ENCODE measurements around the gene C1orf87.

Gene C1orf87

DNA sequence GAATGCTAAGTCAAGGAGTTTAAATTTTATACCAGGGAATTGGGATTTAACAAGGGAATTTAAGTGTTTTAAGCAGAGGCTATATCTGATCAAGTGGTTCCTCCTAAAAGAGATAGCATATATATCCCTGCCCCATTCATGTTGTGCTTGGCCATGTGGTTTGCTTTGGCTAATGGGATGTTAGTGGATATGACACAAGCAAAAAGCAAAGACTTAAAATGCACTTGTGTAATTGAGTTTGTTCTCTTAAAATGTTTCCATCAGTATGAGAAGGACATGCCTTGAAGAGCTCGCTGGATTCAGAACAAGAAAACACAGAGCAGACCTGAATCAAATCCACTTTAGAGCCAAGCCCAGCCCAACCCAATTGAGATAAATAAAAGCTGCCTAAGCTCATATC is 22.4 kb downstream of the C1orf87 start:
- no peak overlapping the region for H3K4me3 ChIP-seq (ENCODE audit: low read depth, low read length)
- no peak for DNase-seq (ENCODE audit: low read depth)
- TF ChIP-seq, protein P1, sequence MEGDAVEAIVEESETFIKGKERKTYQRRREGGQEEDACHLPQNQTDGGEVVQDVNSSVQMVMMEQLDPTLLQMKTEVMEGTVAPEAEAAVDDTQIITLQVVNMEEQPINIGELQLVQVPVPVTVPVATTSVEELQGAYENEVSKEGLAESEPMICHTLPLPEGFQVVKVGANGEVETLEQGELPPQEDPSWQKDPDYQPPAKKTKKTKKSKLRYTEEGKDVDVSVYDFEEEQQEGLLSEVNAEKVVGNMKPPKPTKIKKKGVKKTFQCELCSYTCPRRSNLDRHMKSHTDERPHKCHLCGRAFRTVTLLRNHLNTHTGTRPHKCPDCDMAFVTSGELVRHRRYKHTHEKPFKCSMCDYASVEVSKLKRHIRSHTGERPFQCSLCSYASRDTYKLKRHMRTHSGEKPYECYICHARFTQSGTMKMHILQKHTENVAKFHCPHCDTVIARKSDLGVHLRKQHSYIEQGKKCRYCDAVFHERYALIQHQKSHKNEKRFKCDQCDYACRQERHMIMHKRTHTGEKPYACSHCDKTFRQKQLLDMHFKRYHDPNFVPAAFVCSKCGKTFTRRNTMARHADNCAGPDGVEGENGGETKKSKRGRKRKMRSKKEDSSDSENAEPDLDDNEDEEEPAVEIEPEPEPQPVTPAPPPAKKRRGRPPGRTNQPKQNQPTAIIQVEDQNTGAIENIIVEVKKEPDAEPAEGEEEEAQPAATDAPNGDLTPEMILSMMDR (IDR thresholded peaks at IDR 0.05; ENCODE audit: insufficient read depth, low read depth, low read length, missing control alignments): no peak

DNA sequence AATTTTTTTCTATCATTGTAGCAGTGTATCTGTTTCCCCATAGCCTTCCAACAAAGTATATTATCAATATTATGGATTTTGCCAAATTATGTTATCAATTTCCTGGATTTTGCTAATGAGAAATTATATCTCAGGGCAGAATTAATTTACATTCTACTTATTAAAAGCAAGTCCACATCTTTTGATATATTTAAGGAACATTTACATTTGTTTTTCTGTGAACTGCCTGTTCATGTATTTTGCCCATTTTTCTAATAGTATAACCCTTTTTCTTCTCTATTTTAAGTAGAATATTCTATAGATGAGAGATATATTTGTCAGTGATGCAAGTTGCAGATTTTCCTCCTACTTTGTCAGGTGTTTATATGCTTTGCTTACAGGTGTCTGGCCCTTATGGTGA is 24.4 kb downstream of the C1orf87 start:
- DNase-seq (ENCODE audit: low read depth): no peak
- H3K4me3 ChIP-seq (ENCODE audit: low read depth, low read length): no peak overlapping the region
- TF ChIP-seq, protein P1 (IDR thresholded peaks at IDR 0.05; ENCODE audit: insufficient read depth, low read depth, low read length, missing control alignments): no peak

DNA sequence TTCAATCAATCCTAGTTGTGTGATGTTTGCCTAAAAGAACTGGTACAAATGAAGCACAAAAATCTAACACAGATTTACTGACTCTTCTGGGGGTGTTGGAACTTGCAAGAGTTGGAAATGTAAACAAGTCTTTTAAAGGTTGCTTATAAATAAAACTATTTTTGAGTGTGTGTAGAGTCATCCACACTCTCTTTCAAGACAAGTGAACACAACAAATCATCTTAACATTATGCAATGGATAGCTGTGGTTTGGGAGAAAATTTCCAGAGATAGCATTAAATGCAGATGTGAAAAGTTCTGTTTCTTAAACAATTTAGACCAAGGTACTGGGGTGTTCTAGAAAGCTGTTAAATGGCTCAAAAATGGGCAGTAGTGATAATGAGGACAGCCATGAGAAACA is 28.7 kb downstream of the C1orf87 start:
- TF ChIP-seq, protein P1 (IDR thresholded peaks at IDR 0.05; ENCODE audit: insufficient read depth, low read depth, low read length, missing control alignments): no peak
- no peak for DNase-seq (ENCODE audit: low read depth)
- no peak overlapping the region for H3K4me3 ChIP-seq (ENCODE audit: low read depth, low read length)

DNA sequence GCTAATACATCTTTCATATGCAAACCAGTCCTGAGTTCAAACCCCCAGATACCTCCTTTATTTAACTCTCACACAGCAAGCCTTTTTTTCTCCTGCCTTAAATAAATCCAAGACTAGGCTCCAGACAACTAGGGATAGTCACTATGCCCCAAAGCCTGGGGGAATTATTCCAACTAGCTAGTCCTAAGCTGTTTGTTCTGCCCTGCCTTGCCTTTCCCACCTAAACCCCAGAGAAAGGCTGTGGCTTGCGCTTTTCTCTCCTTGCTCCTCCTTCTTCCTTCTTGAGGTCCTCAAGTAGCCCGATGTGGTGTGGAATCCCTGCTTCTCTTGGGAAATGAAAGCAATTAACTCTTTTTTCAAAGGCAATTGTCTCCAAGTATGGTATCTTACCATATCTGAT is 31.8 kb downstream of the C1orf87 start:
- TF ChIP-seq, protein P1 (IDR thresholded peaks at IDR 0.05; ENCODE audit: insufficient read depth, low read depth, low read length, missing control alignments): no peak
- H3K4me3 ChIP-seq (ENCODE audit: low read depth, low read length): no peak overlapping the region
- DNase-seq (ENCODE audit: low read depth): no peak

DNA sequence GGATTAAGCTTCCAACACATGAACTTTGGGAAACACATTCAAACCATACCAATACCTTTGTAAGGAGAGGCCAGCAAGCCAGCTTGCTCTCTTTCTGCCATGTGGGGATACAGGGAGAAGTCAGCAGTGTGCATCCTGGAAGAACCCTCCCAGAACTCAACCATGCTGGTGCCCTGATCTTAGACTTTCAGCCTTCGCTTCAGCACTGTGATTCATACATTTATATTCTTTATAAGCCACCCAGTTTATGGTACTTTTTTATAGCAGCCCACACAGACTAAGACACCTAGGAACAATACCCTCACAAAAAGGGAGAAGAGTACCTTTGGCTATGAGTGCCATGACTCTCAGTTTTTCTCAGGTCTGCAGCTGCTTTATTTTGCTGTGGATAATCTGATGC is 35.9 kb downstream of the C1orf87 start:
- DNase-seq (ENCODE audit: low read depth): no peak
- TF ChIP-seq, protein P1 (IDR thresholded peaks at IDR 0.05; ENCODE audit: insufficient read depth, low read depth, low read length, missing control alignments): no peak
- H3K4me3 ChIP-seq (ENCODE audit: low read depth, low read length): no peak overlapping the region

DNA sequence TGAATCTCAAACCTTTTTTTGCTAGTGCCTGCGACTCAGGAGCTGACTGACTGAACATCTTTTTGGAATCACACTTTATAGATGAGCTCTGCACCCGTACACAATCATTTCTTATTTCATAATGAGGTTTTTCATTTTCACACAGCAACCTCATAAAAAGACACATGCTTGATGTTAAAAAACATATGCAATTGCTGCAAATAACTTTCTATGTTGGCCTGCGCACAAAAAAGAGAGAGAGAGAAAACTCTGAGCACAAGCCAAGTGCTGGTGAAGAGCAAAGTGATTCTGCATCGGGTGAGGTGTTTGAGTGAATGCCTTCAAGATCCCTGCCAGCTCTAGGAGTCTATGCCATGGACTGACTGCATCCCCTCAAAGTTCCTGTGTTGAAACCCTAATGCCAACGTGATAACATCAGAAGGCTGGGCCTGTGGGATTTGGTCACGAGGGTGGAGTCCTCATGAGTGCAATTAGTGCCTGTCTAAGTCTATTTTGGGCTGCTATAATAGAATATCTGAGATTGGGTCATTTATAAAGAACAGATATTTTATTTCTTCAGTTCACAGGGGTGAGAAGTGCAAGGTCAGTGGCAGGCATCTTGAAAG is 36.6 kb downstream of the C1orf87 start:
- no peak for DNase-seq (ENCODE audit: low read depth)
- H3K4me3 ChIP-seq (ENCODE audit: low read depth, low read length): no peak overlapping the region
- TF ChIP-seq, protein P1 (IDR thresholded peaks at IDR 0.05; ENCODE audit: insufficient read depth, low read depth, low read length, missing control alignments): no peak

DNA sequence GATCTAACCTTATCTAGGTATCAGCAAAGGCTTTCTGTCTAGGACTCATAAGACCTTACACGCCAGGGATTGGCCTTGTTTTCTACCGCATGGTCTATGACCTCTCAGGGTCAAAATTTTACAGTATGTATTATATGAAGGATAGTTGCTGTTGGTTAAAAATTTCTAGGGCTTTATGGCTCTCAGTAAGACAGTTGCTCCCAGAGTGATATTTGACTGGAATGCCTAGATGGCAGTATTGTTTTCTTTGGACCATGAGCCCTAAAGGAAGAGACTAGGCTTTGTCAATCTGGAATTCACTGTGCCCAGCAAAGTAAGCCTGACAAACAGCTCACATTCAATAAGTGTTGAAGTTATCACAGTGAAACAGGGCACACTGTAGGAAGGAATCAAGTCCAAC is 37.6 kb downstream of the C1orf87 start:
- TF ChIP-seq, protein P1 (IDR thresholded peaks at IDR 0.05; ENCODE audit: insufficient read depth, low read depth, low read length, missing control alignments): no peak
- DNase-seq (ENCODE audit: low read depth): no peak

More for the DNA sequence above, 37.6 kb downstream of the C1orf87 start:
- H3K4me3 ChIP-seq (ENCODE audit: low read depth, low read length): no peak overlapping the region
